RPMI7951 (cell line): Measurements from ENCODE around the gene ZNF697. TPM values are rescaled to one million over a fixed set of nuclear protein-coding genes. Genes with fewer than 3 reads are reported as not detected.

Source experiments
- DNase-seq: peaks from one replicate; pipeline ENCODE4 v3.0.0-alpha.2; 2012; ENCODE audit warnings: low read depth
- total RNA-seq: library from RNA; depleted of rRNA; stranded (reverse); fragments of >200 nt; shearing (Covaris generic); gene quantifications from 2 replicates; pipeline ENCODE4 v1.2.3, GENCODE V29; 2014

The ZNF697 gene
- total RNA-seq, 1 experiment from 2014 or later: 6.7 TPM

DNA sequence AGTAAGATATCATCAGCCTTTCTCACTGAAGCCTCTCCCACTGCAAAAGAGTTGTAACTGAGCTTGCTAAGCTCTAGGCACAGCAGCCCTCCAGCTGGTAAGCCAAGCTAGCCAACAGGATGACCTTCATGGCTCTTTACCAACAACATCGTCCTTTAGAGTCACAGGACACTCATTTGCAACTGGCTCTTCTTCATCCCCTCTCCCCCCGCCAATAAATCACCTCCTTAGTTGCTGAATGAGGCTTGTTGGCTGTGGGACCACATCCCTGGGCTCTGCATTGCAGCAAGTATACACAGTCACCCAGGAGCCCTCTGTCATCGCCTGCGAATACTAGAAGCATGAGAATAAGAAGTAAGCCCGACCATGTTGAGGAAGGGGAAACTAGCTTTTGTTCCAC is 16.0 kb upstream of the ZNF697 start:
- no peak for DNase-seq

- DNase-seq: no peak
Measured at GRCh38 chr1:119662034-119662437, 14.0 kb upstream of the ZNF697 start.

DNA sequence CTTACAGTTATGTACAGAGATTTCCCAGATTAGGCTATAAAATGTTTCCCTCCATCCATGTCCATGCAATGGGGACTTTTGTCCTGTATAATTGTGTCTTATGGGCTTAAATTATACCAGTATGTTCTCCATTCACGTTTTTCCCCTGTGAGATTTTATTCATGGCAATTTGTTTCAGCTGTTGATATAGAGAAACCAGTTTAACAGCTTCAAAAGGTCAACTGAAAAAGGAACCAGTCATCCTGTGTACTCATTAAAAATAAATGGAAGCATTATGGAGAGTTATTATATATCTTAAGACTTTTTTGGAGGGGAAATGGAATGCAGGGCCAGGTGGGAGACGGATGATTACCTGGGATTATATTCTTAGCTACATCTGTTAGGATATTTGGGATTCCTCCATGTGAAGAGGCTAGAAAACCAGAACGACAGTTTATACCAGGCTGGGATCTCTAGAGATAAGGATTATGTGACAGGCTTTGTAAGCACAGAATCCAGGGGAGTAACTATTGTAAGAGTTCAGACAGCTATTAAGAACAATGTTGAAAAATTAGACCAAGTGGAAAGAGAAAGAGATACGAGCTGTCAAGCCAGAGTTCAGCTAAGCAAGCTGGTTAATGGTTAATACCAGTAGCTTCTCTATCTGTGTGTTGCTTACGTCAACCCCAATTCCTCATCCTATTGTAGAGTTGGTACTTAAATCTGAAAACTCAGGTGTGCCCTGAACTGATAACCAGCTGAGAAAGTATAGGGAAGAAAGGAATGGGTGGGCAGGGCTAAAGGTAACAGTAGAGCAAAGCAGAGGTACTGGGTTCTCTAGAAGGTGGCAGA is 12.4 kb upstream of the ZNF697 start:
- DNase-seq: no peak

DNA sequence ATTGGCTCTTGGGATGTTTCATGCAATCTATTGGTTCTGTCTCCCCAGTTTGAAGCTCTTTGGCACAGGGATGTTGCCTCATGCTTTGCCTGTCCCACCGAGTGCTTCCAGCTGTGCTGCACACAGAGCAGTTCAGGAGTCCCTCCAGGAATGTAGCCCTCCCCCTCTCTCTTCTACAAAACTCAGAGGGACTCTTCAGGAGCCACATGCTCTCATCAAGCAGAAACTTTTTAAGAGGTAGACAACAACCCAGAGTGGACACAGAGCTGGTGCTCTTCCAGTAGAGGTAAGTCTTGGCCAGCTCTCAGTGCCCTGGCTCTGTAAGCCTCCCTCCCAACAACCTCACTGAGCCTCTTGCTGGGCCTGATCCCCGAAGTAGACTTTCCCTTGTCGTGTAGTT is 11.6 kb upstream of the ZNF697 start:
- no peak for DNase-seq

- DNase-seq: no peak
Measured at GRCh38 chr1:119656410-119656955, 8.4 kb upstream of the ZNF697 start.

DNA sequence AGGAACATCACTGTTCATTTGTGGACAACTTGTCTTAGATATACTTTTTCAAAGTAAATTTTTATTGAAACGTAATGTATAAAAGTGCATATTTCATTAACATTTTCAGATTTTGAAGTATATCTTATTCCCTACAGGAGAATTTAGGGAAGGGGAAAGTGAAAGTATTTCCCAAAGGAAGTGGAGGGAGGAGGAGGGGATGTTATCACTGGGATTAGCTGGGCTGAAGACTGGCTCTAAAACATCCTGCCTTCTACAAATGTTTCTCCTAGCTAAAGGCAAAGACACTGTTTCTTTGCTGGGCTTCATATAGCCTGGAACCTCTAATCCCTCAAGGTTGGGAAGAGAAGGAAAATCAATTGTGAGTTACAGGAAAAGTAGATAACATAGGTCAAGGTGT is 7.1 kb upstream of the ZNF697 start:
- no peak for DNase-seq

DNA sequence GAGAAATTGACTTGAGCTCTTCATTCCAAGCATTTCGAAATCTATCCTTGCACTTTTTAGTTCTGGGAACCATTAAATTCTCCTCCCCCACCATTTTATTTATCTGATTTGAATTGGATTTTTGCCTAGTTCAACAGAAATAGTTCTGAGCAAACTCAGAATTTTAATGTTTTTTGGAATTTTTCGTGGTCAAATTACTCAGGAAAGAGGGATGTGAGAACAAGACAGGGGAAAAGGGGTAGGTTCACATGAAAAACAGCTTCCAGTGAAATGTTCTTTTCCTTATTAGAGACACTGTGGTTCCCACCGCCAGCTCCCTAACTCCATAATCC is 5.7 kb upstream of the ZNF697 start:
- DNase-seq: no peak

DNA sequence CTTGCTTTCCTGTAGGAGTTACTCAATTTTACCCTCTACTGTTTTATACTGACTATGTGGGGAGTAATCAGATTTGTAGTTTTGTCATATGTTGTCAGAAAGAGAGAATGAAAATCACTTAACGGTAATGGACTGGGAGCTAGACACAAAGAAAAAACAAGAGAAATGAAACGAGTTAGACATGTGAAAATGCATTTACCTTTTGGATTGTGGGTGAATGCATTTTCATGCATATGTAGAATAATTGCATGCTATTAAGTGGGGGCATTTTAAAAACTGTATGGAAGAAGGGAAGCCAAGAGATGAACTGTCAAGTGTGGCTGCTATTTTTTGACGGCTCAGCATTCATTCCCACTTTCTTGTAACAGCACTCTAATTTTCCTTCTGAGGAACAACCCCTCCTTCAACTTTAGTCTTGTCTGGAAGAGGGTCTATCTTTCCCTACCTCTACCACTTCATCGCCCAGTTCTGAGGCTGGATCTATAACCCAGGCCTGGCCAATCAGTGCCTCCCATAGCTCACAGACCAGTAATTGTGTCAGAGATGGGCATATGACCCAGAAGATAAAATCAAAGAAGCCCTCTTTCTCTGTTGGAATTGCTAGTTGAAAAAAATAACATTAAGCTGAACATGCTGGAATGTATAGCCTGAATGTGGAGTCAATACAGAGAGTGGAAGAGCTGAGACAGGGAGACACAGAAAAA is 5.2 kb upstream of the ZNF697 start:
- no peak for DNase-seq

DNA sequence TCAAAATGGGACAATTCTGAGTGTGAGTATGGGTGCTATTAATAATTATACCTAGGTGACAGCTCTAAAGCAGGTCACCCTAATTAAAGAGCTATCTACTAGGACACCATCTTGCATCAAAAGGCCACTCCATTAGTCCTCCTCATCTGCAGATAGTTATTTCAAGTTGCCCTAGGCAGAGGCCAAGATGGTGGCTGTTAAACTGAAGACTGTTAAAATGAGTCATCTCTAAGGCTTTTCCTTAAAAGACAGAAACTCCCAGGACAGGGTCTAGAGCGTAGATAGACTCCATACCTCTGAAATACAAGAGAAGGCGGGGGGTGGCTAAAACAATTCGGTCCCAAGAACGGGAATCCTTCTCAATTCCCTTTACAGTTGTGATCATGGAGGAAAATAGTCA is 4.5 kb upstream of the ZNF697 start:
- no peak for DNase-seq

GRCh38 chr1:119651641-119652040 is 3.6 kb upstream of the ZNF697 start:
- DNase-seq: no peak

DNA sequence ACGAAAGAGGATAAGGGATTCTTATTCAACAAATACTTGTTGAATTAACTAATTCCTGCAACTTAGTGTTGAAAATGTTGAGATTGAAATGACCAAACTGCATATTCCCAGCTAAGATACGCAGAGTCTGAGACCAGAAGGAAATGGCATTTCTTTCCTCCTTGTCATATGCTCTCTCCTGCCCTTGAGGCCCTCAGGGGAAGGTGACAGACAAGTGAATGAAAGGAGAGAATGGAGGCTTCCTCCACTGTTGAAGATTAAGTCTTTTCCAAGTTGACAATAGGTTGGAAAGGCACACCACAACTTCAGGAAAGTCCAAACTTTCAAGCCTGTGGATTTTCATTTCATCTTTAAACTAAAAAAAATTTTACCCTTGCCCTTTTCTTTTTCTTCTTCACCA is 3.1 kb upstream of the ZNF697 start:
- DNase-seq: no peak

GRCh38 chr1:119648620-119649004 is 546 bp upstream of the ZNF697 start:
- DNase-seq: no peak

GRCh38 chr1:119647228-119647733 is 785 bp downstream of the ZNF697 start:
- DNase-seq: no peak

DNA sequence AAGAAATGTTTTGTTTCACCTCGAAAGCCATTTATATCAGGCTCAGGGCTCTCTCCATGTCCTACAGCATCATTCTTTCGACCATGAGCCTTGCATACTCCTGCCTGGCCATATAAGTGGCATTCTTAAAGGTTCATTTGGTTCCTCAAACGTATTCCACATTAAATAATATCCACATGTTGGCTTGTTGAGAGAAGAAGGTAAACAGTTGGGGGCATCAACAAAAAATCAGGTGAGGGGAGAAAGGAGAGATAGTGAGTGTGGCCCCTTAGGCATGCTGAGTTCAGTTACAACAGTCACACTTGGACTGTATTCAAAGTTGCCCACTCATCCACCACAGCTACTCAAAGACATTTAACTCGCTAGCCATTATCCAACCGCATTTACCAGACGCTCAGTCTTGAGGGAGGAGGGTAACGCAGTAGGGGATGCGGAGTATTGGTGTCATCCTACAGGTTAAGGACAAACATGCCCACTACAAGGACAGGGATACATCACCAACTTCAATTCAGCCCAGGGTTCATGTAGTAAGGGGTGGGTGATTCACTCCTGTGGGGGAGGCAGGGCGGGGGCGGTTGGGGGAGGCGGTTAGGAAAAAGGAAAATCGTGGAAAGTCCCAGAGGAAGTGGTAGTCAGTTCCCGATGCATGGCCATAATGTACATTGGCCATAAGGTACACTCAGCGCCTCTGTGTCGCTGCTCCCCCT is 1.4 kb downstream of the ZNF697 start:
- DNase-seq: peak; percentile 93

GRCh38 chr1:119639109-119639508 is 9.0 kb downstream of the ZNF697 start:
- no peak for DNase-seq

DNA sequence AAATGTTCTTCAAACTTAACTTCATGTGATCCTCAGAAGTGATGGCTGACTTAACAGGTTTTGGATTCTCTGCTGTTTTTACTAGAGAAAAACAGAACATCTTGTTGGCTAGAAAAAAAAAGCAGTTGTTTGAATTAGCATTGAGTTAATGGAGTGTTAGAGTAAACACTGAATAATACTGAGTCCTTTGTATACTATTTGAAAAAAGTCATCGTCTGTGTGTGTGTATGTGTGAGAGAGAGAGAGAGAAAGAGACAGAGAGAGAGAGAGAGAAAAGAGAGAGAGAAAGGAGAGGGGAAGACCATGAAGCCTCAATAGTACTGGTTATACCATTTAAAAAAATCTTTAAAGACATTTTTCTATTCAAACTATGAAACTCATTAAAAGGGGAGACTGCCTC is 10.4 kb downstream of the ZNF697 start:
- DNase-seq: no peak

GRCh38 chr1:119636491-119637089 is 11.5 kb downstream of the ZNF697 start:
- DNase-seq: no peak

DNA sequence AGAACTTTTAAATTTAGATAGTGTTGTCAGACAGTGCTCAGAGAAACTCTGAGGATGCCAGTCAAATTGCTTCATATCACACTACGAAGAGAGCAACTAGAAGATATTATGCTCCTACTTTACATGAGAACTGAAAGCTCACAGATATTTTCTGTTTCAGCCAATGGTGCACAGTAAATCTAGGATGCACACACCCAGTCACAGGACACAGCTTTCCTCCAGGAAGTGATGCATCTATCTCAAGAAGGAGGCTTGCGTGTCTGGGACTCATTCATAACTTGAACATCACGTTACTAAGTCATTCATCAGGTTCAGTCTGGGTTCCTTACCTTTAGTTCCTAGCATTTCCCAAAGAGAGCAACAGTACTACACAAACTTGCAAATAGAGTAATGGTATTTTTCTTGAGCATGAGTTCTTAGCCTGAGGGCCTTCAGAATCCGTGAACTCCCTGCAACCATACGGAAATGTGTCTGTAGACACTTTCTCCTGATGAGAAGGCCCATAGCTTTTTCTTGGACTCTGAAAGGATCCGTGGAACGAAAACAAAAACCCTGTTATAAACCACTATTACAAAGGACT is 12.2 kb downstream of the ZNF697 start:
- DNase-seq: peak; percentile 78

GRCh38 chr1:119634016-119634415 is 14.1 kb downstream of the ZNF697 start:
- DNase-seq: no peak

GRCh38 chr1:119633575-119633974 is 14.5 kb downstream of the ZNF697 start:
- DNase-seq: no peak

DNA sequence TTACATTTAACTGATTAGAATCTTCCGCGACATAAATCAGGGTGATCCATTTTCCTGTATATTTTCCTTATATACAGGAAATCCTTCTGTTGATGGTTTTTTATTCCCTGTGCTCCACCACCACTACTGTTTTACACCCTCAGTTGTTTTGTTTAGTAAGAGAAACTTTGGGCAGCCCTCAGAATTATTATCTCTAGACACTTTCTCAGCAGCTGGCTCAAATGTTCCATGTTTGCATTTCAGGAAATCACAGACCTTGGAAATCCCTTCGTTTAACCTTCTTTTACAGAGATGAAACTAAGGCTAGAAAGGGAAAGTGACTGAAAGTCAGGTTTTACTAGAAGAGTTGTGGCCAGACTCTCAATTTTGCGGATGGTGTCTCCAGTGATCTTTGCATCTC is 15.2 kb downstream of the ZNF697 start:
- no peak for DNase-seq

- no peak for DNase-seq
Measured at GRCh38 chr1:119632103-119632490, 16.0 kb downstream of the ZNF697 start.
